ENCODE data around the gene MYMK.

The MYMK gene

GRCh38 chr9:133520121-133520835, 4.5 kb downstream of the MYMK start:
- Histone ChIP-seq H3K27me3 (ENCODE audit: control insufficient read depth in 5 of 5, insufficient read depth in 4 of 5, low read length in 5 of 5) (peaks cover 0 to 23% (median 7%) of the 10 kb centered on the region in 5 donors), H3K4me1 (ENCODE audit: control insufficient read depth in 5 of 5, insufficient read depth in 5 of 5, low read length in 5 of 5) (peaks cover 0 to 7% (median 0%) of the 10 kb centered on the region in 5 donors), H3K9ac (ENCODE audit: low read length in 5 of 5) (no peak overlapping the region), H3K36me3 (ENCODE audit: control insufficient read depth in 5 of 5, insufficient read depth in 5 of 5, low read length in 5 of 5) (no peaks in the 10 kb centered on the region), H3K4me3 (ENCODE audit: low read depth in 1 of 5, low read length in 5 of 5) (no peak overlapping the region), H3K9me3 (ENCODE audit: control insufficient read depth in 5 of 5, low read length in 5 of 5) (no peaks in the 10 kb centered on the region), H3K27ac (ENCODE audit: low read depth, low read length) (no peak overlapping the region)

- Histone ChIP-seq H3K4me1 (ENCODE audit: control insufficient read depth in 5 of 5, insufficient read depth in 5 of 5, low read length in 5 of 5) (peaks cover 0 to 8% (median 2%) of the 10 kb centered on the region in 5 donors), H3K4me3 (ENCODE audit: low read depth in 1 of 5, low read length in 5 of 5) (no peak overlapping the region), H3K27ac (ENCODE audit: low read depth, low read length) (no peak overlapping the region), H3K9me3 (ENCODE audit: control insufficient read depth in 5 of 5, low read length in 5 of 5) (no peaks in the 10 kb centered on the region), H3K27me3 (ENCODE audit: control insufficient read depth in 5 of 5, insufficient read depth in 4 of 5, low read length in 5 of 5) (peaks cover 0 to 28% (median 12%) of the 10 kb centered on the region in 5 donors), H3K9ac (ENCODE audit: low read length in 5 of 5) (no peak overlapping the region), H3K36me3 (ENCODE audit: control insufficient read depth in 5 of 5, insufficient read depth in 5 of 5, low read length in 5 of 5) (no peaks in the 10 kb centered on the region)
Measured at GRCh38 chr9:133519693-133520092, 5.1 kb downstream of the MYMK start.

GRCh38 chr9:133518706-133519449, 5.9 kb downstream of the MYMK start:
- no peaks in the 10 kb centered on the region for H3K36me3 ChIP-seq (ENCODE audit: control insufficient read depth in 5 of 5, insufficient read depth in 5 of 5, low read length in 5 of 5)
- H3K27me3 ChIP-seq (ENCODE audit: control insufficient read depth in 5 of 5, insufficient read depth in 4 of 5, low read length in 5 of 5): peaks cover 0 to 30% (median 16%) of the 10 kb centered on the region in 5 donors
- no peaks in the 10 kb centered on the region for H3K9me3 ChIP-seq (ENCODE audit: control insufficient read depth in 5 of 5, low read length in 5 of 5)
- H3K4me3 ChIP-seq (ENCODE audit: low read depth in 1 of 5, low read length in 5 of 5): no peak overlapping the region
- peaks cover 0 to 13% (median 6%) of the 10 kb centered on the region in 5 donors for H3K4me1 ChIP-seq (ENCODE audit: control insufficient read depth in 5 of 5, insufficient read depth in 5 of 5, low read length in 5 of 5)
- no peak overlapping the region for H3K27ac ChIP-seq (ENCODE audit: low read depth, low read length)
- H3K9ac ChIP-seq (ENCODE audit: low read length in 5 of 5): no peak overlapping the region

GRCh38 chr9:133518200-133518599, 6.6 kb downstream of the MYMK start:
- H3K36me3 ChIP-seq (ENCODE audit: control insufficient read depth in 5 of 5, insufficient read depth in 5 of 5, low read length in 5 of 5): no peaks in the 10 kb centered on the region
- H3K4me3 ChIP-seq (ENCODE audit: low read depth in 1 of 5, low read length in 5 of 5): no peak overlapping the region
- no peak overlapping the region for H3K9ac ChIP-seq (ENCODE audit: low read length in 5 of 5)
- H3K4me1 ChIP-seq (ENCODE audit: control insufficient read depth in 5 of 5, insufficient read depth in 5 of 5, low read length in 5 of 5): peaks cover 0 to 17% (median 10%) of the 10 kb centered on the region in 5 donors
- H3K27me3 ChIP-seq (ENCODE audit: control insufficient read depth in 5 of 5, insufficient read depth in 4 of 5, low read length in 5 of 5): peaks cover 0 to 33% (median 16%) of the 10 kb centered on the region in 5 donors
- H3K27ac ChIP-seq (ENCODE audit: low read depth, low read length): no peak overlapping the region
- H3K9me3 ChIP-seq (ENCODE audit: control insufficient read depth in 5 of 5, low read length in 5 of 5): no peaks in the 10 kb centered on the region

- Histone ChIP-seq H3K27me3 (ENCODE audit: control insufficient read depth in 5 of 5, insufficient read depth in 4 of 5, low read length in 5 of 5) (peaks cover 0 to 33% (median 16%) of the 10 kb centered on the region in 5 donors), H3K4me1 (ENCODE audit: control insufficient read depth in 5 of 5, insufficient read depth in 5 of 5, low read length in 5 of 5) (peaks cover 0 to 17% (median 10%) of the 10 kb centered on the region in 5 donors), H3K36me3 (ENCODE audit: control insufficient read depth in 5 of 5, insufficient read depth in 5 of 5, low read length in 5 of 5) (no peaks in the 10 kb centered on the region), H3K9me3 (ENCODE audit: control insufficient read depth in 5 of 5, low read length in 5 of 5) (no peaks in the 10 kb centered on the region), H3K4me3 (ENCODE audit: low read depth in 1 of 5, low read length in 5 of 5) (no peak overlapping the region), H3K9ac (ENCODE audit: low read length in 5 of 5) (no peak overlapping the region), H3K27ac (ENCODE audit: low read depth, low read length) (no peak overlapping the region)
Measured at GRCh38 chr9:133517711-133518110, 7.0 kb downstream of the MYMK start.

GRCh38 chr9:133516961-133517350, 7.8 kb downstream of the MYMK start:
- peaks cover 0 to 4% (median 0%) of the 10 kb centered on the region in 5 donors for H3K9me3 ChIP-seq (ENCODE audit: control insufficient read depth in 5 of 5, low read length in 5 of 5)
- H3K4me1 ChIP-seq (ENCODE audit: control insufficient read depth in 5 of 5, insufficient read depth in 5 of 5, low read length in 5 of 5): peaks cover 0 to 17% (median 10%) of the 10 kb centered on the region in 5 donors
- no peak overlapping the region for H3K4me3 ChIP-seq (ENCODE audit: low read depth in 1 of 5, low read length in 5 of 5)
- no peak overlapping the region for H3K27ac ChIP-seq (ENCODE audit: low read depth, low read length)
- peaks cover 0 to 33% (median 16%) of the 10 kb centered on the region in 5 donors for H3K27me3 ChIP-seq (ENCODE audit: control insufficient read depth in 5 of 5, insufficient read depth in 4 of 5, low read length in 5 of 5)
- no peak overlapping the region for H3K9ac ChIP-seq (ENCODE audit: low read length in 5 of 5)
- H3K36me3 ChIP-seq (ENCODE audit: control insufficient read depth in 5 of 5, insufficient read depth in 5 of 5, low read length in 5 of 5): no peaks in the 10 kb centered on the region

GRCh38 chr9:133516256-133516960, 8.4 kb downstream of the MYMK start:
- H3K4me1 ChIP-seq (ENCODE audit: control insufficient read depth in 5 of 5, insufficient read depth in 5 of 5, low read length in 5 of 5): peaks cover 0 to 17% (median 10%) of the 10 kb centered on the region in 5 donors
- H3K4me3 ChIP-seq (ENCODE audit: low read depth in 1 of 5, low read length in 5 of 5): no peak overlapping the region
- no peak overlapping the region for H3K27ac ChIP-seq (ENCODE audit: low read depth, low read length)
- no peaks in the 10 kb centered on the region for H3K36me3 ChIP-seq (ENCODE audit: control insufficient read depth in 5 of 5, insufficient read depth in 5 of 5, low read length in 5 of 5)
- H3K9me3 ChIP-seq (ENCODE audit: control insufficient read depth in 5 of 5, low read length in 5 of 5): peaks cover 0 to 4% (median 0%) of the 10 kb centered on the region in 5 donors
- H3K27me3 ChIP-seq (ENCODE audit: control insufficient read depth in 5 of 5, insufficient read depth in 4 of 5, low read length in 5 of 5): peaks cover 0 to 33% (median 16%) of the 10 kb centered on the region in 5 donors
- H3K9ac ChIP-seq (ENCODE audit: low read length in 5 of 5): no peak overlapping the region

GRCh38 chr9:133515615-133516255, 9.0 kb downstream of the MYMK start:
- no peaks in the 10 kb centered on the region for H3K36me3 ChIP-seq (ENCODE audit: control insufficient read depth in 5 of 5, insufficient read depth in 5 of 5, low read length in 5 of 5)
- peaks cover 0 to 4% (median 0%) of the 10 kb centered on the region in 5 donors for H3K9me3 ChIP-seq (ENCODE audit: control insufficient read depth in 5 of 5, low read length in 5 of 5)
- peaks cover 0 to 33% (median 16%) of the 10 kb centered on the region in 5 donors for H3K27me3 ChIP-seq (ENCODE audit: control insufficient read depth in 5 of 5, insufficient read depth in 4 of 5, low read length in 5 of 5)
- H3K4me3 ChIP-seq (ENCODE audit: low read depth in 1 of 5, low read length in 5 of 5): no peak overlapping the region
- no peak overlapping the region for H3K9ac ChIP-seq (ENCODE audit: low read length in 5 of 5)
- H3K27ac ChIP-seq (ENCODE audit: low read depth, low read length): no peak overlapping the region
- H3K4me1 ChIP-seq (ENCODE audit: control insufficient read depth in 5 of 5, insufficient read depth in 5 of 5, low read length in 5 of 5): peaks cover 0 to 17% (median 10%) of the 10 kb centered on the region in 5 donors

GRCh38 chr9:133515240-133515610, 9.5 kb downstream of the MYMK start:
- H3K27me3 ChIP-seq (ENCODE audit: control insufficient read depth in 5 of 5, insufficient read depth in 4 of 5, low read length in 5 of 5): peaks cover 0 to 33% (median 16%) of the 10 kb centered on the region in 5 donors
- no peaks in the 10 kb centered on the region for H3K36me3 ChIP-seq (ENCODE audit: control insufficient read depth in 5 of 5, insufficient read depth in 5 of 5, low read length in 5 of 5)
- H3K9ac ChIP-seq (ENCODE audit: low read length in 5 of 5): no peak overlapping the region
- H3K4me3 ChIP-seq (ENCODE audit: low read depth in 1 of 5, low read length in 5 of 5): no peak overlapping the region
- peaks cover 0 to 17% (median 10%) of the 10 kb centered on the region in 5 donors for H3K4me1 ChIP-seq (ENCODE audit: control insufficient read depth in 5 of 5, insufficient read depth in 5 of 5, low read length in 5 of 5)
- no peak overlapping the region for H3K27ac ChIP-seq (ENCODE audit: low read depth, low read length)
- H3K9me3 ChIP-seq (ENCODE audit: control insufficient read depth in 5 of 5, low read length in 5 of 5): peaks cover 0 to 4% (median 0%) of the 10 kb centered on the region in 5 donors

Data from subcutaneous abdominal adipose tissue (tissue), 5 donors.